Fibroblast of mammary gland (primary cell): Measurements from ENCODE around the gene C20orf144.

Source experiments
- DNase-seq: peaks from one replicate; pipeline ENCODE4 v3.0.0-alpha.2; 2010; ENCODE audit warnings: low read depth
- H3K4me3 ChIP-seq: 2 replicates; pipeline ENCODE4 v1.5.1; 2011; ENCODE audit warnings: low read depth, mild to moderate bottlenecking, low read length, moderate library complexity; ENCODE audit not compliant: control insufficient read depth
- CTCF ChIP-seq: conservative IDR thresholded peaks from 2 replicates; pipeline ENCODE4 v1.5.1; 2011; ENCODE audit warnings: low read depth, low read length, inconsistent platforms; ENCODE audit not compliant: control insufficient read depth, insufficient read depth

The C20orf144 gene

GRCh38 chr20:33686100-33686983, 24.2 kb downstream of the C20orf144 start, which contains the start of gene E2F1:
Gene E2F1 (minus strand): TSS chr20:33686385. CDS start chr20:33686264, 121 bp downstream.
- no peak for TF ChIP-seq CTCF
- H3K4me3 ChIP-seq = peak within 1 kb of the TSS; percentile 59
- DNase-seq = peak; percentile 82

GRCh38 chr20:33686984-33687366, 24.8 kb downstream of the C20orf144 start:
- H3K4me3 ChIP-seq = no peak overlapping the region
- DNase-seq = no peak
- no peak for TF ChIP-seq CTCF

- TF ChIP-seq CTCF = no peak
- H3K4me3 ChIP-seq = no peak overlapping the region
- peak; percentile 69 for DNase-seq
Measured at GRCh38 chr20:33687370-33687915, 25.3 kb downstream of the C20orf144 start.

- no peak for TF ChIP-seq CTCF
- DNase-seq = peak; percentile 36
- H3K4me3 ChIP-seq = no peak overlapping the region
Measured at GRCh38 chr20:33687993-33688937, 26.1 kb downstream of the C20orf144 start.

- no peak for TF ChIP-seq CTCF
- DNase-seq = no peak
- H3K4me3 ChIP-seq = no peak overlapping the region
Measured at GRCh38 chr20:33688938-33689424, 26.9 kb downstream of the C20orf144 start.

GRCh38 chr20:33689493-33689892, 27.4 kb downstream of the C20orf144 start:
- no peak for DNase-seq
- TF ChIP-seq CTCF = no peak

More at GRCh38 chr20:33689493-33689892, 27.4 kb downstream of the C20orf144 start:
- no peak overlapping the region for H3K4me3 ChIP-seq
